Neuronal stem cell (in vitro differentiated cells): Measurements from ENCODE around the gene EVI5.
"Not testable (repeated sequence)": the region's sequence is repeated elsewhere in the genome, so short reads cannot be mapped to it uniquely, and the experiment has no call there.

ENCODE experiments used
- DNase-seq: peaks from one replicate; pipeline ENCODE4 v3.0.0-alpha.2; 2013; ENCODE audit warnings: low spot score
- H2AFZ ChIP-seq: one replicate; pipeline ENCODE4 v1.6.1; 2013; ENCODE audit warnings: mild to moderate bottlenecking, low read length, inconsistent platforms
- H2AK5ac ChIP-seq: 2 replicates; pipeline ENCODE4 v1.6.1; 2013; ENCODE audit warnings: low read depth, mild to moderate bottlenecking, inconsistent platforms, low read length, moderate library complexity, mixed read lengths
- H2BK120ac ChIP-seq: 2 replicates; pipeline ENCODE4 v1.6.1; 2013; ENCODE audit warnings: low read depth, mild to moderate bottlenecking, inconsistent platforms, low read length, moderate library complexity, mixed read lengths
- H2BK12ac ChIP-seq: one replicate; pipeline ENCODE4 v1.6.1; 2013; ENCODE audit warnings: low read length, inconsistent platforms
- H2BK15ac ChIP-seq: 2 replicates; pipeline ENCODE4 v1.6.1; 2013; ENCODE audit warnings: mild to moderate bottlenecking, low read length, inconsistent platforms, mixed read lengths
- H2BK5ac ChIP-seq: one replicate; pipeline ENCODE4 v1.6.1; 2013; ENCODE audit warnings: inconsistent platforms, mild to moderate bottlenecking, low read length, moderate library complexity
- H3K14ac ChIP-seq: one replicate; pipeline ENCODE4 v1.6.1; 2013; ENCODE audit warnings: low read length, inconsistent platforms
- H3K18ac ChIP-seq: 2 replicates; pipeline ENCODE4 v1.6.1; 2013; ENCODE audit warnings: low read length, inconsistent platforms
- H3K23ac ChIP-seq: 2 replicates; pipeline ENCODE4 v1.6.1; 2013; ENCODE audit warnings: low read depth, mild to moderate bottlenecking, mixed read lengths, low read length, inconsistent platforms; ENCODE audit not compliant: poor library complexity
- H3K27ac ChIP-seq: replicated peaks from 3 replicates; pipeline ENCODE4 v1.5.1; 2013; ENCODE audit warnings: low read length, inconsistent platforms
- H3K27me3 ChIP-seq, 3 experiments: 2 replicates each; pipeline ENCODE4 v1.6.1; 2013; ENCODE audit warnings: low read length in 3 of 3, mild to moderate bottlenecking in 2 of 3, inconsistent platforms in 1 of 3, low read depth in 1 of 3, mixed read lengths in 1 of 3, moderate library complexity in 1 of 3; ENCODE audit not compliant: control insufficient read depth in 3 of 3, insufficient read depth in 3 of 3
- H3K36me3 ChIP-seq, 2 donors: replicated peaks in 1 of 2; 2 replicates each; pipeline ENCODE4 v1.6.1; 2013; ENCODE audit warnings: low read length in 2 of 2; ENCODE audit not compliant: control insufficient read depth in 2 of 2, insufficient read depth in 2 of 2
- H3K4ac ChIP-seq: 2 replicates; pipeline ENCODE4 v1.6.1; 2013; ENCODE audit warnings: inconsistent platforms, mild to moderate bottlenecking, low read length, moderate library complexity
- H3K4me1 ChIP-seq, 2 donors: 1 replicate in 1 of 2; 2 replicates in 1 of 2; pipeline ENCODE4 v1.6.1; 2013; ENCODE audit warnings: low read length in 2 of 2, low read depth in 1 of 2; ENCODE audit not compliant: control insufficient read depth in 2 of 2, insufficient read depth in 1 of 2
- H3K4me2 ChIP-seq: one replicate; pipeline ENCODE4 v1.6.1; 2013; ENCODE audit warnings: mild to moderate bottlenecking, low read length, inconsistent platforms; ENCODE audit not compliant: insufficient read depth, poor library complexity, severe bottlenecking
- H3K4me3 ChIP-seq, 2 donors: 2 replicates each; pipeline ENCODE4 v1.5.1; 2013; ENCODE audit warnings: low read length in 2 of 2, mild to moderate bottlenecking in 2 of 2, inconsistent platforms in 1 of 2, moderate library complexity in 1 of 2
- H3K79me1 ChIP-seq: one replicate; pipeline ENCODE4 v1.6.1; 2013; ENCODE audit warnings: low read depth, mild to moderate bottlenecking, inconsistent platforms, low read length, moderate library complexity
- H3K9ac ChIP-seq: one replicate; pipeline ENCODE4 v1.6.1; 2013; ENCODE audit warnings: mild to moderate bottlenecking, low read depth, low read length, inconsistent platforms; ENCODE audit not compliant: poor library complexity
- H3K9me3 ChIP-seq, 2 donors: replicated peaks in 1 of 2; 2 replicates each; pipeline versions ENCODE3 to v1.6.1; 2013; ENCODE audit warnings: low read length in 2 of 2, mild to moderate bottlenecking in 2 of 2, inconsistent platforms in 1 of 2, low read depth in 1 of 2, mixed read lengths in 1 of 2, moderate library complexity in 1 of 2; ENCODE audit not compliant: control insufficient read depth in 2 of 2, insufficient read depth in 1 of 2
- H4K8ac ChIP-seq: one replicate; pipeline ENCODE4 v1.6.1; 2013; ENCODE audit warnings: low read depth, mild to moderate bottlenecking, inconsistent platforms, low read length, moderate library complexity
- H4K91ac ChIP-seq: one replicate; pipeline ENCODE4 v1.6.1; 2013; ENCODE audit warnings: low read length, low read depth, mild to moderate bottlenecking, inconsistent platforms; ENCODE audit not compliant: poor library complexity
- WGBS, 2 donors: extraction: QIAGEN DNeasy Blood & Tissue Kit; methylation state at CpG; one replicate each; pipeline ENCODE4 v1.1.7; 2013; ENCODE audit warnings: missing lambda C conversion rate in 2 of 2, mixed read lengths in 1 of 2; ENCODE audit not compliant: insufficient read length in 2 of 2, insufficient replicate concordance in 1 of 2; ENCODE audit errors: extremely low coverage in 2 of 2; 5-methylcytosine and 5-hydroxymethylcytosine counted together

Gene EVI5

GRCh38 chr1:92538048-92538412 lies 246.9 kb downstream of the EVI5 start:
- no peak overlapping the region for H2AFZ ChIP-seq
- no peaks in the 10 kb centered on the region for H3K4me1 ChIP-seq
- H3K23ac ChIP-seq: no peak overlapping the region
- no peaks in the 10 kb centered on the region for H3K36me3 ChIP-seq
- H2BK5ac ChIP-seq: no peak overlapping the region
- H2BK15ac ChIP-seq: no peak overlapping the region
- no peak overlapping the region for H3K9ac ChIP-seq
- H3K4me3 ChIP-seq: no peak overlapping the region
- DNase-seq: no peak
- no peak overlapping the region for H3K14ac ChIP-seq
- H2BK12ac ChIP-seq: no peak overlapping the region
- no peak overlapping the region for H3K4ac ChIP-seq
- no peaks in the 10 kb centered on the region for H3K9me3 ChIP-seq
- no peaks in the 10 kb centered on the region for H3K79me1 ChIP-seq
- H4K91ac ChIP-seq: no peak overlapping the region
- H3K18ac ChIP-seq: no peak overlapping the region
- no peak overlapping the region for H3K27ac ChIP-seq
- H4K8ac ChIP-seq: no peak overlapping the region
- H3K4me2 ChIP-seq: no peak overlapping the region
- H2BK120ac ChIP-seq: no peak overlapping the region
- no CpG with 5 or more reads among the region's 2 CpGs for WGBS, 2 donors
- no peak overlapping the region for H2AK5ac ChIP-seq
- no peaks in the 10 kb centered on the region for H3K27me3 ChIP-seq

- DNase-seq: no peak
- Histone ChIP-seq H4K8ac (no peak overlapping the region), H2BK12ac (no peak overlapping the region), H3K4me1 (no peaks in the 10 kb centered on the region), H4K91ac (no peak overlapping the region), H2BK5ac (no peak overlapping the region), H3K18ac (no peak overlapping the region), H3K4ac (no peak overlapping the region), H3K9me3 (no peaks in the 10 kb centered on the region), H2AFZ (no peak overlapping the region), H3K36me3 (no peaks in the 10 kb centered on the region), H2BK15ac (no peak overlapping the region), H3K4me3 (no peak overlapping the region), H3K9ac (no peak overlapping the region), H3K27me3 (no peaks in the 10 kb centered on the region), H2BK120ac (no peak overlapping the region), H3K14ac (no peak overlapping the region), H3K23ac (no peak overlapping the region), H3K4me2 (no peak overlapping the region), H3K79me1 (no peaks in the 10 kb centered on the region), H2AK5ac (no peak overlapping the region), H3K27ac (no peak overlapping the region)
- no CpG with 5 or more reads among the region's 2 CpGs for WGBS, 2 donors
Observed at GRCh38 chr1:92536980-92537884, 247.7 kb downstream of the EVI5 start.

GRCh38 chr1:92536211-92536979 lies 248.5 kb downstream of the EVI5 start:
- Histone ChIP-seq H3K9me3 (no peaks in the 10 kb centered on the region), H3K36me3 (no peaks in the 10 kb centered on the region), H3K23ac (no peak overlapping the region), H3K9ac (no peak overlapping the region), H2BK120ac (no peak overlapping the region), H3K4me2 (no peak overlapping the region), H3K27me3 (no peaks in the 10 kb centered on the region), H3K4me1 (no peaks in the 10 kb centered on the region), H2AK5ac (no peak overlapping the region), H2AFZ (no peak overlapping the region), H3K79me1 (no peaks in the 10 kb centered on the region), H2BK5ac (no peak overlapping the region), H2BK12ac (no peak overlapping the region), H4K8ac (no peak overlapping the region), H4K91ac (no peak overlapping the region), H3K27ac (no peak overlapping the region), H3K14ac (no peak overlapping the region), H3K18ac (no peak overlapping the region), H3K4ac (no peak overlapping the region), H3K4me3 (no peak overlapping the region), H2BK15ac (no peak overlapping the region)
- DNase-seq: no peak
- WGBS, 2 donors: no CpG with 5 or more reads among the region's 5 CpGs

GRCh38 chr1:92532371-92532770 lies 252.5 kb downstream of the EVI5 start:
- H3K36me3 ChIP-seq, H2AFZ ChIP-seq, H4K91ac ChIP-seq, H3K79me1 ChIP-seq, H2BK15ac ChIP-seq, H3K4me2 ChIP-seq, H3K4me1 ChIP-seq, H2BK12ac ChIP-seq, H2BK120ac ChIP-seq, H2AK5ac ChIP-seq, H3K27ac ChIP-seq, H3K14ac ChIP-seq, DNase-seq, H3K4me3 ChIP-seq, H3K9ac ChIP-seq, H3K9me3 ChIP-seq, H4K8ac ChIP-seq, H3K23ac ChIP-seq, H3K18ac ChIP-seq, H2BK5ac ChIP-seq, H3K27me3 ChIP-seq, H3K4ac ChIP-seq: not testable (repeated sequence)
- WGBS, 2 donors: no CpG with 5 or more reads among the region's 4 CpGs
